ENCODE data around the gene PDE7B. TPM values are rescaled to one million over a fixed set of nuclear protein-coding genes. Genes with fewer than 3 reads are reported as not detected.

PDE7B gene
- total RNA-seq, 1 experiment from 2014 or later, result 0.03 TPM

- no peak for TF ChIP-seq REST (IDR thresholded peaks at IDR 0.05; ENCODE audit: insufficient read depth in 1 of 2, low read depth in 2 of 2, low read length in 1 of 2)
- TF ChIP-seq CTCF (IDR thresholded peaks at IDR 0.05), result no peak
- no peak for TF ChIP-seq POLR2AphosphoS5 (IDR thresholded peaks at IDR 0.05; ENCODE audit: low read depth, low read length)
- TF ChIP-seq TCF7L2 (IDR thresholded peaks at IDR 0.05; ENCODE audit: low read depth, low read length), result no peak
- TF ChIP-seq SIN3A (IDR thresholded peaks at IDR 0.05; ENCODE audit: borderline replicate concordance, insufficient read depth, low read depth, low read length), result no peak
- no peaks in the 10 kb centered on the region for H3K36me3 ChIP-seq (ENCODE audit: control insufficient read depth, insufficient read depth, low read length)
- no peaks in the 10 kb centered on the region for H3K27me3 ChIP-seq (ENCODE audit: control insufficient read depth, insufficient read depth, low read length)
- H3K27ac ChIP-seq (ENCODE audit: low read length), result no peak overlapping the region
- DNase-seq (ENCODE audit: low read depth, low spot score) (no peak), ATAC-seq (no peak)
- no TSS peak for BruUV-seq (replicated peaks)
- intact Hi-C loops (cut with micrococcal nuclease; ENCODE audit: unreplicated experiment) (no loop called here), in situ Hi-C loops (cut with HindIII; ENCODE audit: low pct_unique_long_range_greater_than_20kb, low sequenced_read_pairs) (no loop called here)
- no peak overlapping the region for H3K4me3 ChIP-seq (ENCODE audit: low read depth in 2 of 2, low read length in 2 of 2)
- ChIA-PET CTCF (no interaction called here), POLR2A (no interaction called here)
- H3K4me1 ChIP-seq (ENCODE audit: control insufficient read depth, insufficient read depth, low read length), result no peaks in the 10 kb centered on the region
- no peaks in the 10 kb centered on the region for H3K9me3 ChIP-seq (ENCODE audit: control insufficient read depth, insufficient read depth, low read depth, low read length)
These were observed 53.2 kb downstream of the PDE7B start for GRCh38 chr6:135904666-135905065.

GRCh38 chr6:135905604-135906300 lies 54.3 kb downstream of the PDE7B start:
- no peak for TF ChIP-seq CTCF (IDR thresholded peaks at IDR 0.05)
- TF ChIP-seq SIN3A (IDR thresholded peaks at IDR 0.05; ENCODE audit: borderline replicate concordance, insufficient read depth, low read depth, low read length), result no peak
- no peak for TF ChIP-seq POLR2AphosphoS5 (IDR thresholded peaks at IDR 0.05; ENCODE audit: low read depth, low read length)
- no peak for TF ChIP-seq TCF7L2 (IDR thresholded peaks at IDR 0.05; ENCODE audit: low read depth, low read length)
- no peak for TF ChIP-seq REST (IDR thresholded peaks at IDR 0.05; ENCODE audit: insufficient read depth in 1 of 2, low read depth in 2 of 2, low read length in 1 of 2)
- intact Hi-C loops (cut with micrococcal nuclease; ENCODE audit: unreplicated experiment), result no loop called here
- POLR2A ChIA-PET, result no interaction called here

More at GRCh38 chr6:135905604-135906300, 54.3 kb downstream of the PDE7B start:
- CTCF ChIA-PET, result no interaction called here
- no peaks in the 10 kb centered on the region for H3K36me3 ChIP-seq (ENCODE audit: control insufficient read depth, insufficient read depth, low read length)
- ATAC-seq (no peak), DNase-seq (ENCODE audit: low read depth, low spot score) (no peak)
- in situ Hi-C loops (cut with HindIII; ENCODE audit: low pct_unique_long_range_greater_than_20kb, low sequenced_read_pairs), result no loop called here
- no TSS peak for BruUV-seq (replicated peaks)
- no peaks in the 10 kb centered on the region for H3K27me3 ChIP-seq (ENCODE audit: control insufficient read depth, insufficient read depth, low read length)
- H3K4me1 ChIP-seq (ENCODE audit: control insufficient read depth, insufficient read depth, low read length), result no peaks in the 10 kb centered on the region
- H3K4me3 ChIP-seq (ENCODE audit: low read depth in 2 of 2, low read length in 2 of 2), result no peak overlapping the region
- no peaks in the 10 kb centered on the region for H3K9me3 ChIP-seq (ENCODE audit: control insufficient read depth, insufficient read depth, low read depth, low read length)
- no peak overlapping the region for H3K27ac ChIP-seq (ENCODE audit: low read length)

All from Panc1 (cell line).